ENCODE measurements around the gene GRK4. TPM values are rescaled to one million over a fixed set of nuclear protein-coding genes. Genes with fewer than 3 reads are reported as not detected.

The GRK4 gene
- total RNA-seq, 1 donor from 2014 or later = 1.3 TPM

- TF ChIP-seq EZH2 (IDR thresholded peaks at IDR 0.05) (no peak), EZH2phosphoT487 (IDR thresholded peaks at IDR 0.05) (no peak), CTCF (IDR thresholded peaks at IDR 0.05) (no peak)
- Mint-ChIP-seq H3K9me3 (peaks cover 38% of the 10 kb centered on the region), H3K27me3 (ENCODE audit: insufficient read depth, low read depth) (peaks cover 9% of the 10 kb centered on the region), H3K4me1 (no peaks in the 10 kb centered on the region), H3K36me3 (peaks cover 2% of the 10 kb centered on the region), H3K4me3 (no peak overlapping the region), H3K27ac (no peak overlapping the region)
- Histone ChIP-seq H3K4me2 (no peak overlapping the region), H3K79me2 (ENCODE audit: low read depth) (no peaks in the 10 kb centered on the region), H3K4me1 (no peaks in the 10 kb centered on the region), H3K36me3 (no peaks in the 10 kb centered on the region), H3K9me3 (ENCODE audit: low read depth) (peaks cover 11% of the 10 kb centered on the region), H3K9ac (no peak overlapping the region), H2AFZ (replicated peaks) (no peak overlapping the region), H3F3A (ENCODE audit: low read depth) (no peaks in the 10 kb centered on the region), H3K27ac (no peak overlapping the region), H4K20me1 (ENCODE audit: low read depth) (no peaks in the 10 kb centered on the region), H3K4me3 (no peak overlapping the region), H3K27me3 (no peaks in the 10 kb centered on the region)
- DNase-seq (ENCODE audit: low spot score) = no peak
Measured at GRCh38 chr4:3054169-3054759, 90.9 kb downstream of the GRK4 start.

DNA sequence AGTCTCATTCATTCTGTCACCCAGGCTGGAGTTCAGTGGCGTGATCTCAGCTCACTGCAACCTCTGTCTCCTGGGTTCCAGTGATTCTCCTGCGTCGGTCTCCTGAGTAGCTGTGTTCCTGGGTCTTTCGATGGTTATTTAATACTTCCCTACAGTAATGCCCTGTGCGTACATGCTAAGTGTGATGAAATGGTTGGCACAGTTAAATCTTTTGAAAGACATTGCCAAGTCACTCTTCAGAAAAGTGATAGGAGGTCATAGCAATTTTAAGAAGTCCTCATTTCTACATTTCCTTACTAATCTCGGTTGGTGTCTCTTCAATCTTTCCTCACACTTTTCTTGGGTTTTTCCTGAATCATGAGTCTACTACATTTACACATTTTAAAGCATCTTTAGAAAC is 96.6 kb downstream of the GRK4 start:
- Histone ChIP-seq H3K9ac (no peak overlapping the region), H3F3A (ENCODE audit: low read depth) (no peaks in the 10 kb centered on the region), H3K27ac (no peak overlapping the region), H3K4me2 (no peak overlapping the region), H3K9me3 (ENCODE audit: low read depth) (no peaks in the 10 kb centered on the region), H3K4me1 (no peaks in the 10 kb centered on the region), H4K20me1 (ENCODE audit: low read depth) (no peaks in the 10 kb centered on the region), H3K79me2 (ENCODE audit: low read depth) (no peaks in the 10 kb centered on the region), H3K27me3 (no peaks in the 10 kb centered on the region), H3K36me3 (no peaks in the 10 kb centered on the region), H2AFZ (replicated peaks) (no peak overlapping the region), H3K4me3 (no peak overlapping the region)
- DNase-seq (ENCODE audit: low spot score) = no peak
- peaks cover 8% of the 10 kb centered on the region for H3K27me3 Mint-ChIP-seq (ENCODE audit: insufficient read depth, low read depth)
- H3K4me1 Mint-ChIP-seq = no peaks in the 10 kb centered on the region
- H3K4me3 Mint-ChIP-seq = no peak overlapping the region
- TF ChIP-seq EZH2phosphoT487 (IDR thresholded peaks at IDR 0.05) (no peak), EZH2 (IDR thresholded peaks at IDR 0.05) (no peak), CTCF (IDR thresholded peaks at IDR 0.05) (no peak)
- H3K36me3 Mint-ChIP-seq = no peaks in the 10 kb centered on the region
- H3K27ac Mint-ChIP-seq = no peak overlapping the region
- H3K9me3 Mint-ChIP-seq = peaks cover 26% of the 10 kb centered on the region

DNA sequence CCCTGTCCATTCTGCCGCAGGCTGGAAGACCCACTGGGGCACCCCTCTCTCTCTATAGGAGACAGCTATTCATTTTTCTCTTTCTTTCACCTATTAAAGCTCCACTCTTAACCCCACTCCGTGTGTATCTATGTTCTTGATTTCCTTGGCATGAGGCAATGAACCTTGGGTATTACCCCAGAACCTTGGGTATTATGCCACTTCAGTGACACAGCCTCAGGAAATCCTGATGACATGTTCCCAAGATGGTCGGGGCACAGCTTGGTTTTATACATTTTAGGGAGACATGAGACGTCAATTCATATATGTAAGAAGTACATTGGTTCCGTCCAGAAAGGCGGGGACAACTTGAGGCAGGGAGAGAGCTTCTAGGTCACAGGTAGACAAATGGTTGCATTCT is 97.6 kb downstream of the GRK4 start:
- no peak overlapping the region for H3K4me3 Mint-ChIP-seq

More for the DNA sequence above, 97.6 kb downstream of the GRK4 start:
- Histone ChIP-seq H3K79me2 (ENCODE audit: low read depth) (no peaks in the 10 kb centered on the region), H3K27me3 (no peaks in the 10 kb centered on the region), H3K4me1 (no peaks in the 10 kb centered on the region), H3K9ac (no peak overlapping the region), H3K36me3 (no peaks in the 10 kb centered on the region), H3F3A (ENCODE audit: low read depth) (no peaks in the 10 kb centered on the region), H4K20me1 (ENCODE audit: low read depth) (no peaks in the 10 kb centered on the region), H3K9me3 (ENCODE audit: low read depth) (no peaks in the 10 kb centered on the region), H3K27ac (no peak overlapping the region), H2AFZ (replicated peaks) (no peak overlapping the region), H3K4me3 (no peak overlapping the region), H3K4me2 (no peak overlapping the region)
- no peak for DNase-seq (ENCODE audit: low spot score)
- H3K36me3 Mint-ChIP-seq = no peaks in the 10 kb centered on the region
- TF ChIP-seq CTCF (IDR thresholded peaks at IDR 0.05) = no peak
- H3K4me1 Mint-ChIP-seq = no peaks in the 10 kb centered on the region
- peaks cover 8% of the 10 kb centered on the region for H3K27me3 Mint-ChIP-seq (ENCODE audit: insufficient read depth, low read depth)
- H3K27ac Mint-ChIP-seq = no peak overlapping the region
- H3K9me3 Mint-ChIP-seq = peaks cover 19% of the 10 kb centered on the region
